ENCODE measurements around the gene PHKG1.
A peak's percentile ranks its signal among the peaks of the same experiment; 100 is the strongest.
"Not testable (repeated sequence)": the region's sequence is repeated elsewhere in the genome, so short reads cannot be mapped to it uniquely, and the experiment has no call there.

The PHKG1 gene

GRCh38 chr7:56110611-56111010, 17.9 kb upstream of the PHKG1 start:
- no peak for TF ChIP-seq CTCF (conservative IDR thresholded peaks at IDR 0.05)
- H3K27ac ChIP-seq = no peak overlapping the region

- no peak overlapping the region for H3K27ac ChIP-seq
- no peak for TF ChIP-seq CTCF (conservative IDR thresholded peaks at IDR 0.05)
Measured at GRCh38 chr7:56107954-56108258, 15.2 kb upstream of the PHKG1 start.

- H3K27ac ChIP-seq = peak within 1 kb of the TSS; percentile 90
- TF ChIP-seq CTCF (conservative IDR thresholded peaks at IDR 0.05) = no peak
Measured at GRCh38 chr7:56106108-56107073, 13.6 kb upstream of the PHKG1 start, which contains the start of gene CHCHD2. TSS of gene CHCHD2 (minus strand) at chr7:56106476. CDS start at chr7:56106413, 63 bp downstream.

GRCh38 chr7:56105508-56105907, 12.8 kb upstream of the PHKG1 start:
- TF ChIP-seq CTCF (conservative IDR thresholded peaks at IDR 0.05) = no peak
- H3K27ac ChIP-seq = peak overlapping the region; percentile 90

GRCh38 chr7:56104138-56104537, 11.4 kb upstream of the PHKG1 start:
- not testable (repeated sequence) for H3K27ac ChIP-seq

- TF ChIP-seq CTCF (conservative IDR thresholded peaks at IDR 0.05) = no peak
- no peak overlapping the region for H3K27ac ChIP-seq
Measured at GRCh38 chr7:56099653-56100052, 6.9 kb upstream of the PHKG1 start.

GRCh38 chr7:56098187-56099008, 5.6 kb upstream of the PHKG1 start:
- H3K27ac ChIP-seq = not testable (repeated sequence)

GRCh38 chr7:56097700-56098099, 4.9 kb upstream of the PHKG1 start:
- TF ChIP-seq CTCF (conservative IDR thresholded peaks at IDR 0.05) = no peak
- no peak overlapping the region for H3K27ac ChIP-seq

GRCh38 chr7:56092388-56092787, 364 bp downstream of the PHKG1 start:
- H3K27ac ChIP-seq = peak overlapping the region; percentile 80
